Neural progenitor cell (in vitro differentiated cells): ENCODE data around the gene OSCP1. TPM values are rescaled to one million over a fixed set of nuclear protein-coding genes. Genes with fewer than 3 reads are reported as not detected.

Source experiments
- DNase-seq: peaks from one replicate; pipeline ENCODE4 v3.0.0-alpha.2; 2016; ENCODE audit warnings: low spot score
- H2AFZ ChIP-seq: fragments of 200-600 bp; sonication (generic); replicated peaks from 2 replicates; pipeline ENCODE4 v1.6.1; 2016; ENCODE audit warnings: antibody characterized with exemption
- H3F3A ChIP-seq: fragments of 200-600 bp; sonication (generic); 2 replicates; pipeline ENCODE4 v1.6.1; 2016; ENCODE audit warnings: antibody characterized with exemption, low read depth
- H3K27ac ChIP-seq: fragments of 200-600 bp; sonication (generic); 2 replicates; pipeline ENCODE4 v1.5.1; 2016; ENCODE audit warnings: mild to moderate bottlenecking
- H3K27me3 ChIP-seq: fragments of 200-600 bp; sonication (generic); 2 replicates; pipeline ENCODE4 v1.6.1; 2016; ENCODE audit warnings: mild to moderate bottlenecking, moderate library complexity
- H3K36me3 ChIP-seq: fragments of 200-600 bp; sonication (generic); 2 replicates; pipeline ENCODE4 v1.5.1; 2016
- H3K4me1 ChIP-seq: fragments of 200-600 bp; sonication (generic); 2 replicates; pipeline ENCODE4 v1.6.1; 2016; ENCODE audit warnings: mixed run types
- H3K4me2 ChIP-seq: fragments of 200-600 bp; sonication (generic); 2 replicates; pipeline ENCODE4 v1.6.1; 2016
- H3K4me3 ChIP-seq: fragments of 200-600 bp; sonication (generic); 2 replicates; pipeline ENCODE4 v1.5.1; 2016
- H3K79me2 ChIP-seq: fragments of 200-600 bp; sonication (generic); 2 replicates; pipeline ENCODE4 v1.6.1; 2016; ENCODE audit warnings: low read depth
- H3K9ac ChIP-seq: fragments of 200-600 bp; sonication (generic); 2 replicates; pipeline ENCODE4 v1.6.1; 2016
- H3K9me3 ChIP-seq: fragments of 200-600 bp; sonication (generic); 2 replicates; pipeline ENCODE4 v1.5.1; 2016; ENCODE audit warnings: low read depth
- H4K20me1 ChIP-seq: fragments of 200-600 bp; sonication (generic); 2 replicates; pipeline ENCODE4 v1.6.1; 2016; ENCODE audit warnings: low read depth
- H3K27ac Mint-ChIP-seq: 3 replicates; pipeline ENCODE4 v1.8.0; 2021; ENCODE audit warnings: mixed read lengths
- H3K27me3 Mint-ChIP-seq: 2 replicates; pipeline ENCODE4 v1.8.0; 2022; ENCODE audit warnings: low read depth, mild to moderate bottlenecking, inconsistent platforms, moderate library complexity, mixed read lengths; ENCODE audit not compliant: insufficient read depth
- H3K36me3 Mint-ChIP-seq: 3 replicates; pipeline ENCODE4 v1.8.0; 2021; ENCODE audit warnings: mixed read lengths
- H3K4me1 Mint-ChIP-seq: 3 replicates; pipeline ENCODE4 v1.8.0; 2021; ENCODE audit warnings: mixed read lengths
- H3K4me3 Mint-ChIP-seq: 3 replicates; pipeline ENCODE4 v1.8.0; 2021; ENCODE audit warnings: mild to moderate bottlenecking, moderate library complexity, mixed read lengths
- H3K9me3 Mint-ChIP-seq: 3 replicates; pipeline ENCODE4 v1.8.0; 2020; ENCODE audit warnings: mixed read lengths
- EZH2 ChIP-seq: fragments of 200-600 bp; sonication (generic); IDR thresholded peaks from 2 replicates; pipeline ENCODE4 v1.6.1; 2017; ENCODE audit warnings: antibody characterized with exemption, mild to moderate bottlenecking, moderate library complexity
- EZH2phosphoT487 ChIP-seq: fragments of 200-600 bp; sonication (generic); IDR thresholded peaks from 2 replicates; pipeline ENCODE4 v1.6.1; 2017; ENCODE audit warnings: antibody characterized with exemption
- total RNA-seq: library from RNA; depleted of rRNA; stranded (reverse); fragments of >200 nt; gene quantifications from 2 replicates; pipeline ENCODE4 v1.2.3, GENCODE V29; 2015; ENCODE audit warnings: low replicate concordance
- TF ChIP-seq, protein P1 (sequence below): fragments of 200-600 bp; sonication (generic); IDR thresholded peaks from 2 replicates; pipeline ENCODE4 v1.5.1; 2017; ENCODE audit warnings: antibody characterized with exemption, mild to moderate bottlenecking

The OSCP1 gene
- total RNA-seq, 1 donor from 2014 or later: 7.8 TPM

DNA sequence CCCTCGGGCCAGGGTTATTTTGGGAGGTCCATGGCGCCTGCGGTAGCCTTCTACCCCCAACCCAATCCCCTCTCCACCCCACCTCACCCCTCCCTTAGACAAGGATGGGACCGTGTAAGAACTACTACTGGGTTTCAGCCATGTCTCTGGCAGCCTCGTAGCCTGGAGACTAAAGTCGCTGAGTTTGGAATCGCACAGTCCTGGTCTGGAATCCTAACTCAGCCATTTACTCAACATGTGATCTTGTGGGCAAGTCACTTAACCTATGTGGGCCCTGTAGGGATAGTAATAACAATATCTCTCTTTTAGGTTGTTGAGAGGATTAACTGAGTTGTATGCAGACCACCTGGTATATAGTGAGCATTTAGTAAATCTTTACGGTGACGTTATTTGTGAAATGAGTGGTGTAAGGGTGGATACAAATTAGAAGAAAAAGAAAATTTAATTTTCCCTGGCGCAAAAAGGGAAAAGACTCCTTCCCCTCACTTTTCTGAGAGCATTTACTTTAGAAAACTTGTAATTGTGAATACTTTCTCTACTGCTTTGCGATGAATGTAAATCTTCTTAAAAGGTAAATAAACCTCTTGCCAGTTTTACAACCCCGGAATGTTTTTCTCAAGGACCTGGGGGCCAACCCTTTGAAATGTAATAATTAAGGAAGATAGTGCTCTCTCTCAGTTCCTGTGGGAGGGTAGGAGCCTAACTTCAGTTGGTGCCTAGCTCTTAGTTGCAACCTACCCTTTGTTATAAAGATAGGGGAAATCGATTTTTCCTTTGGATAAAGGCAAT is 14.5 kb upstream of the OSCP1 start:
- Mint-ChIP-seq H3K27me3 (peaks cover 10% of the 10 kb centered on the region), H3K9me3 (no peaks in the 10 kb centered on the region), H3K4me1 (peaks cover 21% of the 10 kb centered on the region), H3K27ac (peak overlapping the region; percentile 99), H3K36me3 (peaks cover 7% of the 10 kb centered on the region), H3K4me3 (peak overlapping the region; percentile 97)
- peak overlapping the region; percentile 57 for H3K9ac ChIP-seq
- H2AFZ ChIP-seq: peak overlapping the region; percentile 98
- no peaks in the 10 kb centered on the region for H3K9me3 ChIP-seq
- H3K36me3 ChIP-seq: no peaks in the 10 kb centered on the region
- H3K79me2 ChIP-seq: peaks cover 19% of the 10 kb centered on the region
- no peaks in the 10 kb centered on the region for H4K20me1 ChIP-seq
- H3K4me3 ChIP-seq: peak overlapping the region; percentile 98
- H3K4me2 ChIP-seq: peak overlapping the region; percentile 98
- H3K27me3 ChIP-seq: no peaks in the 10 kb centered on the region
- H3F3A ChIP-seq: peaks cover 18% of the 10 kb centered on the region
- no peak for DNase-seq
- H3K27ac ChIP-seq: peak overlapping the region; percentile 92
- H3K4me1 ChIP-seq: peaks cover 16% of the 10 kb centered on the region
- TF ChIP-seq, protein P1, sequence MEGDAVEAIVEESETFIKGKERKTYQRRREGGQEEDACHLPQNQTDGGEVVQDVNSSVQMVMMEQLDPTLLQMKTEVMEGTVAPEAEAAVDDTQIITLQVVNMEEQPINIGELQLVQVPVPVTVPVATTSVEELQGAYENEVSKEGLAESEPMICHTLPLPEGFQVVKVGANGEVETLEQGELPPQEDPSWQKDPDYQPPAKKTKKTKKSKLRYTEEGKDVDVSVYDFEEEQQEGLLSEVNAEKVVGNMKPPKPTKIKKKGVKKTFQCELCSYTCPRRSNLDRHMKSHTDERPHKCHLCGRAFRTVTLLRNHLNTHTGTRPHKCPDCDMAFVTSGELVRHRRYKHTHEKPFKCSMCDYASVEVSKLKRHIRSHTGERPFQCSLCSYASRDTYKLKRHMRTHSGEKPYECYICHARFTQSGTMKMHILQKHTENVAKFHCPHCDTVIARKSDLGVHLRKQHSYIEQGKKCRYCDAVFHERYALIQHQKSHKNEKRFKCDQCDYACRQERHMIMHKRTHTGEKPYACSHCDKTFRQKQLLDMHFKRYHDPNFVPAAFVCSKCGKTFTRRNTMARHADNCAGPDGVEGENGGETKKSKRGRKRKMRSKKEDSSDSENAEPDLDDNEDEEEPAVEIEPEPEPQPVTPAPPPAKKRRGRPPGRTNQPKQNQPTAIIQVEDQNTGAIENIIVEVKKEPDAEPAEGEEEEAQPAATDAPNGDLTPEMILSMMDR: no peak
- TF ChIP-seq EZH2phosphoT487 (no peak), EZH2 (no peak)

DNA sequence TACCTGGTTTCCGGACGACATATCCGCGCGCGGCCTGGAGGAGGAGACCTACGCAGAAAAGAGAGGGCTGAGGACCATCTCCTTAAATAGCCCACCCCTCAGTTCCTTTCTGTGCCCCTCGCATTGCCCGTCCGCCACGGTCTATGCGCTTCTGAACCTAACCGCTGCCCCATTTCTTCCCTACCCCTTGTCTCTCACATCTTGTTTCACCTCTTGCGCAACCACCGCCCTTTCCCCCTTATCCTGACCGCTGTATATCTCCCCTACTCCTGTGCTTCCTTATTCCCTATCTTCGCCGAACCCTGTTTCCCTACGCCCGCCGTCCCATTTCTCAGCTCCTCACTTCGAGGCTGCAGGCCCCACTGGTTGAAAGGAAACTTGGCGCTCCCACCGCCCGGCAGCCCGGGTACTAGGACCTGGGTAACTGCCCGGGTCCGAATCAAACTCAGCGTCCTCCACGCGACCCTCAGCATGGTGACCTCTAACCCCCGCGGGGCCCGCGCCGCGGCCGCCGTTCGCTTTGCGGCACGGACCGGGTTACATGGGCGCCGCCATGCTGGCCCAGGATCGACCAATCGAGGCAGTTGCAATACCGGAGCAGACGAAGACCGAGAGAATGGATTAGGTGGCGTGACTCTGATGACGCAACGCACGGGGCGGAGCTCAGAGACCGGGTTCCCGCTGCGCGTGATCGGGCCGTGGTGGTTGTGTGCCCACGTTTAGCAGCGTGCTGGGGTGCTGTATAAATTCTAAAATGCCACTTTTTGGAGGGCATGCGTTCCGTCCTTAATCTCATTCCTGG is 13.8 kb upstream of the OSCP1 start, which contains the start of gene MRPS15:
Gene MRPS15 (minus strand): TSS at position 582 of the 802 bp plus-strand sequence. CDS start 109 bp downstream, at position 473.
- Mint-ChIP-seq H3K27ac (peak within 1 kb of the TSS; percentile 99), H3K36me3 (peaks cover 7% of the 10 kb centered on the region), H3K9me3 (no peaks in the 10 kb centered on the region), H3K27me3 (peaks cover 10% of the 10 kb centered on the region), H3K4me1 (peaks cover 21% of the 10 kb centered on the region), H3K4me3 (peak within 1 kb of the TSS; percentile 97)
- no peaks in the 10 kb centered on the region for H4K20me1 ChIP-seq
- peaks cover 19% of the 10 kb centered on the region for H3K79me2 ChIP-seq
- peak within 1 kb of the TSS; percentile 92 for H3K27ac ChIP-seq
- peak; percentile 96 for DNase-seq
- no peaks in the 10 kb centered on the region for H3K9me3 ChIP-seq
- no peaks in the 10 kb centered on the region for H3K27me3 ChIP-seq
- peak within 1 kb of the TSS; percentile 98 for H3K4me2 ChIP-seq
- H2AFZ ChIP-seq: peak within 1 kb of the TSS; percentile 98
- peak within 1 kb of the TSS; percentile 98 for H3K4me3 ChIP-seq
- H3F3A ChIP-seq: peaks cover 18% of the 10 kb centered on the region
- TF ChIP-seq EZH2: no peak
- TF ChIP-seq, protein P1: peak; percentile 4
- no peak for TF ChIP-seq EZH2phosphoT487
- H3K9ac ChIP-seq: peak within 1 kb of the TSS; percentile 95
- H3K36me3 ChIP-seq: no peaks in the 10 kb centered on the region
- peaks cover 16% of the 10 kb centered on the region for H3K4me1 ChIP-seq

DNA sequence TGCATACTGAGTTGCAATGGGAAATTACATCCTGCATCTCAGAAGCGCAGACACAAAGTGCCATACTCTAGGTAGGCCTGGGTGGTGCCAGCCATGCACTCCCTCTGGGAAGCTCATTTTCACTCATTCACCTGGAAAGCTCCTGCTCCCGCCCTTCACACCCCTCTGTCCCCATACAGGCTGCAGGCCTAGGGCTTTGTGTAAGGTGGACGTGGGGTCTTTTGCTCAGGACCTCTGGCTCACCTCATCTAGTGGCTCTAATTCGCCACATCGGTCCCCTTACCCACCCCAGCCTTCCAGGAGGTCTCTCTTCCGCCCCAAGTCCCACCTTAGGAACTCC is 13.2 kb upstream of the OSCP1 start:
- peak overlapping the region; percentile 99 for H3K27ac Mint-ChIP-seq
- Histone ChIP-seq H3K4me1 (peaks cover 16% of the 10 kb centered on the region), H2AFZ (peak overlapping the region; percentile 98), H3K36me3 (no peaks in the 10 kb centered on the region), H3K79me2 (peaks cover 19% of the 10 kb centered on the region), H3K9ac (peak overlapping the region; percentile 95), H3K9me3 (no peaks in the 10 kb centered on the region), H3K4me3 (peak overlapping the region; percentile 98), H3F3A (peaks cover 18% of the 10 kb centered on the region), H3K4me2 (peak overlapping the region; percentile 98), H4K20me1 (no peaks in the 10 kb centered on the region), H3K27ac (peak overlapping the region; percentile 92), H3K27me3 (no peaks in the 10 kb centered on the region)
- TF ChIP-seq EZH2: no peak
- TF ChIP-seq EZH2phosphoT487: no peak
- TF ChIP-seq, protein P1: no peak
- H3K4me1 Mint-ChIP-seq: peaks cover 21% of the 10 kb centered on the region
- DNase-seq: no peak
- H3K27me3 Mint-ChIP-seq: peaks cover 9% of the 10 kb centered on the region
- H3K4me3 Mint-ChIP-seq: peak overlapping the region; percentile 97
- no peaks in the 10 kb centered on the region for H3K9me3 Mint-ChIP-seq
- peaks cover 7% of the 10 kb centered on the region for H3K36me3 Mint-ChIP-seq
